ENCODE measurements around the gene SPOP.

GRCh38 chr17:49631496-49631895, 46.4 kb downstream of the SPOP start:
- no peak for TF ChIP-seq CTCF (IDR thresholded peaks at IDR 0.05)
- TF ChIP-seq POLR2A (IDR thresholded peaks at IDR 0.05) = no peak
- TF ChIP-seq EP300 (IDR thresholded peaks at IDR 0.05) = no peak
